Fibroblast of gingiva (primary cell): Measurements from ENCODE around the gene ADRA2C.

ENCODE experiments used
- DNase-seq: peaks from one replicate; pipeline ENCODE4 v3.0.0-alpha.2; 2011; ENCODE audit warnings: low read depth

The ADRA2C gene

DNA sequence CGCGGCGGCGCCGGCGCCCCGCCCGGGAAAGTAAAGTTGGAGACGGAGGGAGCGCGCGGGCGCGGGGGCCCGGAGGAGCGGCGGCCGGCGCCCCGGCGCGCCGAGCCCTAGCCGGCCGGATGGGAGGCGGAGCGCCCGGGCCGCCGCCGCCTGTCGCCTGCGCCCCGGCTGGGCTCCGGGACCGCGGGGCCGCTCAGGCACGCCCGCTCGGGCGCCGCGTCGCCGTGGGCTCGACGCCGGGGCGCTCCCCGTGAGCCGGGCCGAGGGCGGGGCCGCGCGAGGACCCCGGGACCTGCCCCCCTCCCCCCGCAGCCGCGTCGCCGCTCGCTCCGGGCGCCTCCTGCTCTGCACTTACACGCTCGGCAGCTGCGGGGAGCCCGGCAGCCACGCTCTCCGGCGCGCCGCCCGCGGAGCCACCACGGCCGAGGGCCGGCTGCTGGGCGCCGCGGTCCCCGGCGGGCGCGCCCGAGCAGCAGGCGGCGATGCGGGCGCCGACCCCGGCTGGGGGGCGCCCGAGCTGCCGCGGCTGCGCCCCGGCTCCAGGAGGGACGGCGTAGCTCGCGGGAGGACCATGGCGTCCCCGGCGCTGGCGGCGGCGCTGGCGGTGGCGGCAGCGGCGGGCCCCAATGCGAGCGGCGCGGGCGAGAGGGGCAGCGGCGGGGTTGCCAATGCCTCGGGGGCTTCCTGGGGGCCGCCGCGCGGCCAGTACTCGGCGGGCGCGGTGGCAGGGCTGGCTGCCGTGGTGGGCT is at the start of gene ADRA2C:
ADRA2C (plus strand) TSS at position 350 of the 749 bp plus-strand sequence; CDS start at position 572, 222 bp downstream.
- no peak for DNase-seq

DNA sequence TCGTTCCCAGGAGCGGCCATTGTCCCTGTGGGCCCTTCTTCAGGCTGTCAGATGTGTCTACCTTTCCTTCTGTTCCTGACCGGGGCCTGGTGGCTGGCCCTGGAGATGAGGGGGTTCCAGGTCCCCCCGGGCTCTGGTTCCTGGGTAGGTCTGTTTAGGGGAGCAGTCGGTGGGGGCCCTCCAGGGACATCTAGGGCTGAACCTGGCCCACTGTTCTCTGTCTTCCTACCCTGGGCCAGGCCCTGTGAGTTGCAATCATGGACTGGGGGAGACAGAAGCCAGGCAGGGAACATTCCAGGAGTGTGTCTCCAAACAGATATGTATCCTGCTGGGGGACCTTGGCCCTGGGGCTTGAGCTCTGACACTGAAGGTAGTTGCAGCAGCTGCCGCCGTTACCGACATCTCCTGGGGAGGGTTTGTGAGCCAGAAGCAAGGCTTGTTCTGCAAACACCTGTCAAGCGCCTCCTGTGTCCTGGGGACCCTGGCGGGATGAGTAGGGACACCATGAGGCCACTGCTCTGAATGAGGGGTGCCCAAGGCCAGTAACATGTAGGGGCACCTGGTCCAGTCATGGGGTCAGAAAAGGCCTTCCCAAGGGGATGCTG is 49.5 kb upstream of the ADRA2C start:
- no peak for DNase-seq

DNA sequence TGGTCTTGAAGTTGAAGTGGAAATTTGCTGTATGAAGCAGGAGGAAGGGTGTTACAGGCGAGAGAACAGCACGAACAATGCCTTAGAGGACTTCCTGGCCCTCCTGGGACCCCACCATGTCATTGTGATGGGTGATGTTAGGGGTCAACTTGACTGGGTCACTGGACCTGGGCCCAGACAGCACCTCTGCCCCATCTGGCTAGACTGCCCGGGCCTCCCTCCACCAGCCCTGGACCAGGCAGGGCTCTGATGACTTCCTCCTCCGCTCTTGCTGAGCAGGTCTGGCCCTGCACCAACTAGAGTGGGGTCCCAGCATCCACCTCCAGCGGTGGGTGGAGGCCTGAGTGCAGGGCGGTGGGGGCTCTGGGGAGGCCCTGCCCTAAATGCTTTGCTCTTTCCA is 48.9 kb upstream of the ADRA2C start:
- DNase-seq, result no peak

DNA sequence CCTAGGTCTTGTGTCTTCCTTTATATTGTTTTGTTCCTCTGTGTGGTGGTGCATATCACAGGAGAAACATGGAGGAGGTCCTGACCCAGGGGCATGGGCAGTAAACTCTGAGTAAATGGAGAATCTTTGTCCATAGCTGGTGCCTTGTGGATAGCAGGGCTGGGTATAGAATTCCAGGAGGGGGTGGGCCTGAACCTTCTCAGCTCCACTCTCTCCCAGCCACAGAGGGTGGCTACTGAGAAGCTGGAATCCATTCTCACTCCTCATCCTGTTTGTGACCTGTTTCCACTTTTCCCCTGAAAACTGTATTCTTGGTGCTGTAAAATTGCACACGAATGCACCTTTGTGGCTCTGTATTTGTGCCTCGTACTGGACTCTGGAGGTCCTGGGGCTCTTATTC is 47.7 kb upstream of the ADRA2C start:
- no peak for DNase-seq

DNA sequence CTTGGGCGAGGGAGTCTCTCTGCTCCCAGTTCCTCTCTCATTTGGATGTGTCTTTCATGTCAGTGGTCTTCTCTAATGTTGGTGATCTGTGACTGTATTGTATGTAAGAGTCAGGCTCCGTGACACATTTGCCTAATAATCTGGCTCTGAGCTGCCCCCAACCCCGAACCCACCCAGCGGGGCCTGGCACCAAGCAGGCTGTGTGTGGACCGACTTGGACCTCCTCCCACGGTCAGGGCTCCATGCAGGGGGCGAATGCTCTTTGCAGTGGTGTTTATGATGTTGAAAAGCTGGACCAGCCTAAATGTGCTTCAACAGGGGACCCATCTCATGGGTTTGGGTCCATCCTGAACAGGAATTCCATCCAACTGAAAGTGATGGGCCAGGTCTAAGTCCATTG is 47.0 kb upstream of the ADRA2C start:
- no peak for DNase-seq

DNA sequence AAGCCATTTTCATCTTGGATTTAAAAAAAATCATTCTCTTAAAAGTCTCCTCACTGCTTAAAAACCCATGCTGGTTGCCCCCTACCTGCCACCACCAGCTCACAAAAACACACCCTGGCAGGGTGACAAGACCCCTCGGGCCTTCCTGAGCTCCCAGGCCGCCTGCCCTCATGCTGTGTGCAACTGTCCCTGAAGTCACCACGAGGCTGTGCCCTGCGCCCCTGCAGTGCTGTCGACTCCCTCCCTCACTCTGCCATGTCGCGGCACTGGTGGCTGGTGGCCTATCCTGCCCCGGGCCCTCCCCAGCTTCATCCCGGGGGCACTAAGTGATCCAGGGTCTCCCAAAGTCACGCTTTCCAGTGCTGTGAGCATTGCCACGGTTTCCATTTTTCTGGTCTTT is 46.3 kb upstream of the ADRA2C start:
- no peak for DNase-seq

DNA sequence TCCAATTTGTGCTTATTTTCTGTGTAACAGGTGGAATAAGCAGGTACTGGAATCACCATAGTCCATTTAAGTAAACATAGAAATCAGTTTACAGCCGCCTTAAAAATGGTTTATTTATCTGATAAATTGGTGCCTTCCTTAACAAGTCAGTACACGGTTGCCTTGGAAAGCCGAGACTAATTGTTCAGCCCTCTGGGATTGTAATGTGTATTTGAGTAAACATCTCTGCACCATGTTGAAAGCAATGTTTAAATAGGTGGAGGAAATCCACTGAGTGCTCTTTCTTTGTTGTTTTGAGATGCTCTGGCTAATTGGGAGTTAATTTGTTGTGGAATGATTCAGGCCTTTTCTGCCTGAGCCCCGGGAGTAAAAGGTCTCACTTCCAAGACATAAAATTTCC is 45.7 kb upstream of the ADRA2C start:
- no peak for DNase-seq

DNA sequence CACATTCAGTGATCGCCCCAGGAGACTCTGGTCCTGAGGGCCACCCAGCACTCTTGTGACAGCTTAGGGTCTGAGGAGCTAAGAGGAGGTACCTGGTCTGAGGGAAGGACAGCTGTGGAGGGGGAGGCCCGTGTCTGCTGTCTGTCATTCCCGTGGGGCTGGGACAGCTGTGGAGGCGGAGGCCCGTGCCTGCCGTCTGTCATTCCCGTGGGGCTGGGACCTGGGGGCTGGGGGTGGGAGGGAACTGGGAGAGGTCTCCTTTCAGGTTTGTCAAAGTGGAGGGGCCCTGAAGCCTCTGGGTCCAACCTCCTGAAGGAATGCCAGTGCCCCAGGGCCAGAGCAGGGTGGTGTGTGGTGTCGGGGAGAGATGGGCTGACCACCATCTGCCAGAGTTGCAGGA is 45.0 kb upstream of the ADRA2C start:
- no peak for DNase-seq

DNA sequence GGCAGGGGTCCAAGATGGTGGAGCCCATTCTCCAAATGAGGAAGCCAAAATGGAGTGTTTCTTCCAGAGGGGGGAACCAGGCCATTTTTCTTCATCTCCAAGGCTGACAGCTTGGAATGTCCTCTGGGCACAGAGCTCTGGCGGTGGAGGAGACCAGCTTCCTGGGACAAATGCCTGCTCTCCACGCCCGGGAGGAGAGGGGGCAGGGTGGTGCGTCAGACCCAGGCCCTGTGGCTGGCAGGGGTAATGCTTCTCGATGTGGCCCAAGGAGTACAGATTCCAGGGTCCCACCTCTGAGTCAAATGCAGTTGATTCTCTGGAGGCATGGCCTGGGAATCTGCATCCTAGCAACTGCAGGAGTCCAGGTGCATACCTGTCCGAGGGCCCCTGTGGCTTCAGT is 44.6 kb upstream of the ADRA2C start:
- no peak for DNase-seq

DNA sequence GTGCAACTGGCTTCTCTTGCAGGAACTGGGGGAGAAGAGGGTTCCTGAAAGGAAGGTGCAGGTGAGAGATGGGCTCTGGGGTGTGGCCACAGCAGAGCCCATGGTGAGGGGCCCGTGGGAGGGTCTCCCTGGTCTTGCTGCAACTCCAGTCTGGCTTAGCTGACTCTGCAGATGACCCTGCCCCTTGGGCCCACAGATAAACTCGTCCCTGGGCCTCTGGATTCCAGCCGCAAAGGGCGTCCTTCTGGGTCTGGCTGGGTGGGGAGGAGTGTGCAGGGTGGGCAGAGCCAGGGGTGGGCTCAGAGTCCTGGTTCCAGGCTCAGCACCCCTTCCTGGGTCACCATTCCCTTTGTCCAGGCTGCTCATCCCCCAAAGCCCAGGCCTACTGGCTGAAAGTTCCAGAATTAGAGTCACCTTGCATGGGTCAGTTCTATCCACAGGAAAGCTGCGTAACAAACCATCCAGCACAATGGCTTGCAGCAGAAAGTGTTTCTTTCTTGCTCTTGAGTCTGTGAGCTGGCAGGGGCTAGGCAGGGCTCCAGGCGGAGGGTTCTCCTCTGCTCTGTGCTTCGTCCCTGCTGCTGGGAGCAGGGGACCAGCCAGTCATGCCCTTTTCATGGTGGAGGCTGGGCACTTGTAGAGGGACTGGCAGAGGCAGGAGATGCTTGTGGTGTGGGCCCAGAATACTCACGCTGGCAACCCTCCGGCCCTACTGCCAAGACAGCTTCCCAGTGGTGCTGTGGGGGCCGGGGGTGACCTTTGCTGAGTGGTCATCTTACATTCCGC is 43.5 kb upstream of the ADRA2C start:
- DNase-seq, result no peak

DNA sequence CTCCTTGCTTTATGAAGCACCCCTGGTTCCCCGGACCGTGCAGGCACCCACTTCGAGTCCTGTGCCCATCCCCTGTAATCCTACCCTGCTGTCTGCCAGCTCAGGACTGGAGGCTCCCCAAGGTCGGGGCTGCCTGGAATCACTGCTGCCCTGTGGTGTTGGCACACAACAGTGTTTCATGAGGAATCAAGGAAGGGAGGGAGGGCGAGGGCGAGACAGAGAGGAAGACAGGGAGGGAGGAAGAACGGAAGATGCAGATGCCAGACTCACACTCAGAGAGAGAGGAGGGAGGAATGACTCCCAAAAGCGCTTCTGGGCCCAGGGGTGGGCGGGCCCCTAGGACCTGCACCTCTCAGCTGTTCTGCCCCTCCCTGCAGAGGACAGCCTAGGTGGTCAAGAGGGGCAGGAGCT is 42.9 kb upstream of the ADRA2C start:
- DNase-seq, result no peak

DNA sequence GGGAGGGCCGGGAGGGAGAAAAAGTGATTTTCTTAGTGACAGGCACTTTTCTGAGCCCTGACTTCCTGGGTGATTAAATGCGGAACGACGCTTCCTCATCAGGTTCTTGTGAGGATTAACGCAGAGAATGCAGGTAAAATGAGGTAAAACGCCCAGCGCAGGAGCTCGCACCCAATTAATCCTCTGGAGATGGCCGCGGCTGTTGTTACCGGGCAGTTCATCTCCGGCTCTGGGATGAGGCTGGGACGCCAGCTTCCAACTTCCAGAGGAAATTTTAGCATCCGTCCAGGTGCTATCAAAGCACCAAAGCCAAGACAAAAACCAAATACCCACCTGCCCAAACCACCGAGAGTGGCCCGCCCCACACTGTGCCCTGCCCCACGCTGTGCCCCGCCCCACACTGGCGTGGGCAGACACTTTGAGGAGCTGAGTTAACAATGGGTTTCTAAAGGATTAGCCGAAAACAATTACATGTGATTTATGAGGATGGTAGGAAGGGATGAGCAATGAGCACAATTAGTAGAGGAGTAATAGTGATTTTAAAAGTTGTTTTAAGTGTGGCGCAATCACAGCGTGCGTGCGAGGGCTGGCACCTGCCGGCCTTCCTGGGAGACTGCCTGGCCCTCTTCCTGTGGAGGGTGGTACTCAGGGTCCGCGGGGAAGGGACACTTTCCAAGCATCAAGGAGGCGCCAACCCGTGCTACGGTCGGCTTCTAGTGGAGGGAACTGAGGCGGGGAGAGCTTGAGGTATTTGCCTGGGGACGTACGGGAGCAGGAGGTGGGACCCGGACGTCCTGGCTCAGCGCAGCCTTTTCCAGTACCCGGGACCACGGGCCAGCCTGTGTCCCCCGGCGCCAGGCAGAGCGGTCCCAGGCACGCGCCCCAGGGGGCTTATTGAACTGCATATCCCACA is 41.6 kb upstream of the ADRA2C start:
- no peak for DNase-seq

DNA sequence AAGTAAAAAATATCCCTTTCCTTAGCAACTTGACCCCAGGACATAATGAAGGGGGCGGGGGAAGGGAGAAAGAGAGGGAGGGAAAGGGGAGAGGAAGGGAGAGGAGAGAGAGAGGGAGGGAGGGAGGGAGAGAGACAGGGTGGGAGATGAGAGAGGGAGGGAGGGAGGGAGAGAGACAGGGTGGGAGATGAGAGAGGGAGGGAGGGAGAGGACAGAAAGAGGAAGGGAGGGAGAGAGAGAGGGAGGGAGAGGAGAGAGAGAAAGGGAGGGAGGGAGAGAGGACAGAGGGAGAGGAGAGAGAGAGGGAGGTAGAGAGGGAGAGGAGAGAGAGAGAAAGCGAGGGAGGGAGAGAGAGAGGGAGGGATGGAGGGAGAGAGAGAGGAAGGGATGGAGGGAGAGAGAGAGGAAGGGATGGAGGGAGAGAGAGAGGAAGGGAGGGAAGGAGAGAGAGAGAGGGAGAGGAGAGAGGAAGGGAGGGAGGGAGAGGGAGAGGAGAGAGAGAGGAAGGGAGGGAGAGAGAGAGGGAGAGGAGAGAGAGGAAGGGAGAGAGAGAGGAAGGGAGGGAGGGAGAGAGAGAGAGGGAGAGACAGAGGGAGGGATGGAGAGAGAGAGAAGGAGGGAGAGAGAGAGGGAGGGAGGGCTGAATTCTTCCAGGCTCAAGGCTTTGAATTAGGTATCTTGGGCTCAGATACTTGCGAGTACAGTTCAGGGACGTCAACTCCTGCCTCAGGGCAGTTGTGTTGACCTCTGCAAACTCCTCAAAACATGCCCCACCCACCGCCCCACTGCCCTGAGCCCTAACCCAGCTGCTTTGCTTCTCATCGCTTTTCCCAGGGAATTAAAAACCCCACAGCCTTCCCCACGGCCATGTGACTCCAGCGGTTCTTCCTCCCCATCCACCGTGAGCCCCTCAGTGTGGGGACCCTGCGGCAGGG is 40.0 kb upstream of the ADRA2C start:
- DNase-seq, result no peak

DNA sequence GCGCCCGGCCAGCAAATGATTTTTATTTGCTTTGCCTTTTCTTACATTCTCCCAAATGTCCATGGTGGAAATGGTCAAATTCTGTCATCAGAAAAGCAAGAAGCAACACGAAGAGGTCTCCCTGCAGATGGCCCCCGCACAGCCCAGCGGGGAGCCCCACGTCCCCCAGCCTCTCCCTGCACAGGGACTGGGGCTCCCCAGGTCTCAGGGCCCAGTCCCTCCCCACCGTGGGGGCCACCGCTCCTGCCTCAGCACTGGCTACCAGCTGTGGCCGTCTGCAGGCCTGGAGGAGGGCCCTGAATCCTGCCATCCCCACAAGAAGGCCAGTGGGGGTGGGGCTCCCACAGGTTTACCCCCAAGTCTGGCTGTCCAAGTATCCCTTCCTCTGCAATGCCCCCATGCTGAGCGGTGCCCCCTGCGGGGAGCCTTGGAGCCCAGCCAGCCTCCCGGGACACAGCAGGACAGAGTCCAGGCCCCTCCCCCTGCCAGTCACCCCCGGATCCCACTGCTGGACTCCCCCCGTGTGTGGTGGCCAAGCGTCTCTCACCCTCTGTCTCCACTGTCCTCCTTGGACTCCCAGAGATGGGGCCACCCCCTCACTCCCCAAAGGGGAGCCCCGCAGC is 38.2 kb upstream of the ADRA2C start:
- no peak for DNase-seq

DNA sequence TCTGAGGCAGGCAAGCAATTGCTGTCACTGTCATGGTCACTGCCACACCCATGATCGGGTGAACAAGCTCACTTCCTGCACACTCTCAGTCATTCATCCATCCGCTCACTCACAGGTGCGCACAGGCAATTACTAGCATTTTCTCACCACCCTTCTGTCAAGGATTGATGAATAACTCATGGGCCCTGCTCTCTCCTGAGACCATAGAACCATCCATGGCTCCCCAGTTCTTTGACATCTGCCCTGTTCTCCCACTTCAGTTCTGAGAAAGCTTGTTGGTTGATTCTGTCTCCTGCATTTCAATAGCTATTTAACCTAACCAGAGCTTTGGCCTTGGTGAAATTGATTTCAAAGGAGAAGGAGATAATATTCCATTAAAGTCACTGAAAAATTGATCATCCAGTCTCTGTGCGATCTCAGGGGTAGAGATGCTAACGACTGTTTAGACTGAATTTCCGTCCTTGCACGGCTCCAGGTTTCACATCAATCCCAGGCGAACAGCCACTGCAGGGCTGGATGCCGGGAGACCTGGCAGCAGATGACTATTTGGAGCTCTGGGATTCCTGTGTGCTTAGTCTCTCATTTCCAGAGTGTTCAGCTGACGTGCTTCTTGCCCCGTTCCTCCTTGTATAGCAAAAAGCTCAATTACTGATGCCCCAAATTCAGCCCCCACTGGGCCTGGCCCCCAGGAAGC is 36.9 kb upstream of the ADRA2C start:
- DNase-seq, result no peak

DNA sequence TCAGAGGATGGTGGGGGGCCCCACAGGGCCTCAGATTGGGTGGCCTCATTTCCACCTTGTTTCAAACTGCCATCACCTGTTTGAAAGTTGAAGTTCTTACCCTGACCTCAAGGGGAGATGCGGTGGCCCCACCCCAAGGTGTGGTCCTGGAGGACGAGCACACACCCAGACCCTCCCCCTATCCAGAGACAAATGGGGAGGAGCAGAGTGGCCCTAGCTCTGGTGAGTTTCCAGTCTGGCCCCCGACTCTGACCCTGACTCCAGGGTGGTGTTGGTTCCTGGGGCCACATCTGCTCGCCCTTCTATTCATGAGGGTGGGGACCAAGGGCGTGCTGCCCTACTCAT is 36.3 kb upstream of the ADRA2C start:
- no peak for DNase-seq

DNA sequence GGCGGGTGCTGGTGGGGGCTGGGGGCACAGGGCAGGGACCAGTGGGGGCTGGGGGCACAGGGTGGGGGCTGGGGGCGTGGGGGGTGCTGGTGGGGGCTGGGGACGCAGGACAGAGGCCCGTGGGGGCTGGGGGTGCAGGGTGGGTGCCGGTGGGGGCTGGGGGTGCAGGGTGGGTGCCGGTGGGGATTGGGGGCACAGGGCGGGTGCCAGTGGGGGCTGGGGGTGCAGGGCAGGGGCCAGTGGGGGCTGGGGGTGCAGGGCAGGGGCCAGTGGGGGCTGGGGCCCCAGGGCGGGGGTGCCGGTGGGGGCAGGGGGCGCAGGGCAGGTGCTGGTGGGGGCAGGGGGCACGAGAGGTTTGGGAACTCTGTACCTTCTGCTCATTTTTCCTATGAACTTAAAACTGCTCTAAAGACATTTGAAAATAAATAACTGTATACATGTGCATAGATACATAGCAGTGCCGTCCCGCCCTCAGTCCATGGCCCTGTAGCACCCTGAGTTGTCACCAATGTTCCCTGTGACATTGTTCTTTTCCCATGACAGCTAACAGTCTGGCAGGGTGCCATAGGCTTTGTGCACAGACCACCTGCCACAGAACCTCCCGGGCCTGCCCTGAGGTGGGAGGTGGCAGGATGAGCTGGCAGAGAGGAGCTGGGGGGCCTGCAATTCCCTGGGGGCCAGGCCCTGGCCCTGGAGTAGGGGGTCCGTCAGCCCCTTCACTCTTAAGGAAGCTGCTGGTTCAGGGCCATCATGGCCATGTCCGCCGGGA is 35.6 kb upstream of the ADRA2C start:
- DNase-seq, result no peak

DNA sequence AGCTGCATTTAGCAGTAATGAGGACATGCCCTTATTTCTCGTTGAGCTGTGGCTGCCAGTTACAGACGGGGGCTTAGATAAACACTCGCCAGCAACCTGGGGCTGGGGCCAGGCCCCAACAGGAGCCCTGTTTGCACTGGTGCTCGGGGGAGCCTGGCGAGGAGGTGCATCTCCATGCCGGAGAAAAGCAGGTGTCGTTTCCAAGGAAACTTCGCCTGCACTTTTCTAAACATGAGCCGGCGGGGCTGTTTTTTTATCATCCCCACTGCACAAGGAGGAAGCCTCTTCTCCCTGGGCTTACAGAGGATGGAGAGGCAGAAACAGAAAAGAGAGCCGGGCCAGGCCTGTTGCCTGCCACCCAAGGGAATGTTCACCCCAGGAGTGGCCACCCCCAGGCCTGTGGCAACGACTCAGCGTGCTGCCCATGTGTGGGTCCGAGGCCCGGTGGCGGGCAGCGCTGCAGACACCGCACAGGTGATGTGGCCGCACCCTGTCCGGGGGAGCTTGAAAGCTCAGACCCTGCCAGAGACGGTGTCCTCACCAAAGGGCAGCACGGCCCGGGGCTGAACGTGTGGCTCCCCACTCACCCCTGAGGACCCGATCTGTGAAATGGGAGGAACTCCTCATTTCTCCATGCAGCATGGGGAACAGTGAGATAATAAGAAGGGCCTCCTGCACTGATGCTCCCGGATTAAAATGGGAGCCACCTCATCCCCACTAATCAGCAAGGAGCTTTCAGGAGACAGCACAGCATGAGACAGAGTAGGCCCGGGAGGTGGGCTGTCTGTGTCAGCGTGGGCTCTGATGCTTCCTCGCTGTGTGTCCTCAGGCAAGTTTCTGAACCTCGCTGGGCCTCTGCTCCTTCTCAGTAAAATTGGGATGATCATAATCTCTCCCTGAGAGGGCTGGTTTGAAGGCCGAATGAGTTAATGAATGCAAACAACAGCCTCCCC is 33.8 kb upstream of the ADRA2C start:
- DNase-seq, result no peak
